Right cardiac atrium (tissue), 5 donors: ENCODE measurements around the gene PVR. TPM values are rescaled to one million over a fixed set of nuclear protein-coding genes. Genes with fewer than 3 reads are reported as not detected.
"Not testable (repeated sequence)": the region's sequence is repeated elsewhere in the genome, so short reads cannot be mapped to it uniquely, and the experiment has no call there.

Source experiments
- ATAC-seq, 2 donors: fragments of 200-7000 bp; cut with Tn5 transposase; one replicate each; pipeline versions ENCODE4 v1.8.0 to v1.9.1; 2020; ENCODE audit warnings: moderate library complexity in 2 of 2, mild to moderate bottlenecking in 1 of 2
- DNase-seq, 3 donors: peaks; one replicate each; pipeline ENCODE4 v3.0.0-alpha.2; 2020
- H3K27ac ChIP-seq: one replicate; pipeline ENCODE4 v1.5.1; 2013; ENCODE audit warnings: mild to moderate bottlenecking, low read length, control low read depth, moderate library complexity
- H3K27me3 ChIP-seq: one replicate; pipeline ENCODE4 v1.6.1; 2013; ENCODE audit not compliant: control insufficient read depth, insufficient read depth
- H3K4me1 ChIP-seq: one replicate; pipeline ENCODE4 v1.6.1; 2013; ENCODE audit warnings: low read length; ENCODE audit not compliant: control insufficient read depth, insufficient read depth
- H3K4me3 ChIP-seq: one replicate; pipeline ENCODE4 v1.5.1; 2013; ENCODE audit warnings: low read length, control low read depth
- H3K9me3 ChIP-seq: one replicate; pipeline ENCODE4 v1.6.1; 2013; ENCODE audit warnings: low read length; ENCODE audit not compliant: control insufficient read depth
- WGBS: extraction: QIAGEN DNeasy Blood & Tissue Kit; methylation state at CpG from one replicate; pipeline ENCODE4 v1.1.7; 2013; 5-methylcytosine and 5-hydroxymethylcytosine counted together
- intact Hi-C, 4 donors: fragments of 100-400 bp; cut with DNase I; formaldehyde crosslinking; loops; one replicate each; pipeline versions ENCODE4 v1.11.0 to v1.14.0; 2022 to 2023
- polyA plus RNA-seq: library from polyadenylated mRNA; stranded (reverse); fragments of 200-250 nt; gene quantifications from one replicate; pipeline ENCODE4 v1.2.3, GENCODE V29; 2013
- total RNA-seq, 4 donors: library from RNA; stranded (reverse); fragmentation: NEBNext Ultra II Directional; extraction: Animal tissue kit (Norgen Biotek cat#: 25700); gene quantifications; one replicate each; pipeline ENCODE4 v1.2.1, GENCODE V29; 2021
- donor health status: healthy with polysubstance abuse.
- donor health status: DM: no; HTN: yes; CAD: no.
- donor health status: DM: no; HTN: no; CAD: no.
- donor health status: DM: no; HTN: yes; CAD: no; lungs with severe emphysema.
- donor health status: DM: yes; HTN: yes; CAD: no.

PVR gene
- total and polyA plus RNA-seq, 5 donors = 25.0 to 44.8 (median 27.3) TPM

DNA sequence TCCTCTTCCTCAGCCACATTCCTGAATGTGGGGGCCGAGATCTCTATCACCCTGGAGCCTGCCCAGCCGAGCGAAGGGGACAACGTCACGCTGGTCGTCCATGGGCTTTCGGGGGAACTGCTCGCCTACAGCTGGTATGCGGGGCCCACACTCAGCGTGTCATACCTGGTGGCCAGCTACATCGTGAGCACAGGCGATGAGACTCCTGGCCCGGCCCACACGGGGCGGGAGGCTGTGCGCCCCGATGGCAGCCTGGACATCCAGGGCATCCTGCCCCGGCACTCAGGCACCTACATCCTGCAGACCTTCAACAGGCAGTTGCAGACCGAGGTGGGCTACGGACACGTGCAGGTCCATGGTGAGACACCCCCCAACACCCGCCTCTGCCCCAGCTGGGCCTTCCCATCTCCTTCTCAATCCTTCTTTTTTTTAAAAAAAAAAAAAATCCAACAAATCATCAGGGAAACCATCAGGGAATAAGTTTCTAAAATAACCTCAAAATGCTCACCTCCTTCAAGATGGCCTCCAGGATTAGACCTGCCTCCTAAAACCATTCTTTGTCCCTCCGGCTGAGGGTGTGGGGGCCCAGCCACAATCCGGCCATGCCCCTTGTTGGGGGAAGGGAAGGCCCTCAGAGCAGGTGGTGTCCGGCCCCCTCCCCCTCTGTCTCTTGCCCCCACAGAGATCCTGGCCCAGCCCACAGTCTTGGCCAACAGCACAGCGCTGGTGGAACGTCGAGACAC lies 59.8 kb downstream of the PVR start:
- DNase-seq (peak in 2 of 3 donors; percentile 24 to 25), ATAC-seq (no peak)
- Histone ChIP-seq H3K9me3 (no peaks in the 10 kb centered on the region), H3K4me3 (no peak overlapping the region), H3K27ac (no peak overlapping the region), H3K4me1 (no peaks in the 10 kb centered on the region), H3K27me3 (no peaks in the 10 kb centered on the region)
- intact Hi-C loops = no loop called here
- 86% methylated on average over 28 of the region's 28 CpGs for WGBS

DNA sequence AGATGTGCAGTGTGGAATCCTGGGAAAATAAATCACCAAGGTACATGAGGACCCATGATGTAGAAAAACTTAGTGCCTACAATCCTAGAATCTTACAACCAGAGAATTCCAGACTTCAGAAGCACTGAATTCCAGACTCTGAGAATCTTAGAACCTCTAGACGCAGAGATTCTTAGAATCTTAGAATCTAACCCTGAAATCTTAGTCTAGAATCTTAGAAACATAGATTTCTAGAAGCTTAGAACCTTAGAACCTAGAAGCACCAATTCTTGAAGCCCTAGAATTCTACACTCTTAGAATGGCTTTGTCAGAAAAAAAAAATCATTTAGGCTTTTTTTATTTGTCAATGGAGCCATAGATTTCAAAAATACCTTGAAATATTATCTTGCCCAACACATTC lies 61.3 kb downstream of the PVR start:
- H3K4me1 ChIP-seq = no peaks in the 10 kb centered on the region
- ATAC-seq = no peak
- no peaks in the 10 kb centered on the region for H3K9me3 ChIP-seq
- intact Hi-C loops = no loop called here
- no peak overlapping the region for H3K27ac ChIP-seq
- no peak for DNase-seq
- H3K27me3 ChIP-seq = no peaks in the 10 kb centered on the region
- no peak overlapping the region for H3K4me3 ChIP-seq
- WGBS = 84% methylated on average over 1 of the region's 1 CpG

DNA sequence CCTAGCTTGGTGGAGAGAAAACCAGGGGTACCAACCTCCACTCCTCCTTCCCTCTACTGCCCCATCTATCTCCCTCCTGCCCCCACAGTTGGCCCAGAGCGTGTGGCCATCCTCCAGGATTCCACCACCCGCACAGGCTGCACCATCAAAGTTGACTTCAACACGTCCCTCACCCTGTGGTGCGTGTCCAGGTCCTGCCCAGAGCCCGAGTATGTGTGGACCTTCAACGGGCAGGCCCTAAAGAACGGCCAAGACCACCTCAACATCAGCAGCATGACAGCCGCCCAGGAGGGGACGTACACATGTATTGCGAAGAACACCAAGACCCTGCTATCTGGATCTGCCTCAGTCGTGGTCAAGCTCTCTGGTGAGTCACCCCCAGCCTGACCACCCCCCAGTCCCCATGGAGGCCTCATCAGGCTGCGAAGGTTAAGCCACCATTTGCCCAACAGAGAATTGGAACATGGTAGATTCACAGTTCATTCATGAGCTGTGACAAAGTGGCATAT lies 61.8 kb downstream of the PVR start:
- no peak overlapping the region for H3K4me3 ChIP-seq
- ATAC-seq (no peak), DNase-seq (peak in 2 of 3 donors; percentile 15 to 18)
- WGBS = 94% methylated on average over 12 of the region's 12 CpGs
- H3K9me3 ChIP-seq = no peaks in the 10 kb centered on the region
- intact Hi-C loops = no loop called here
- H3K4me1 ChIP-seq = no peaks in the 10 kb centered on the region
- H3K27me3 ChIP-seq = no peaks in the 10 kb centered on the region
- H3K27ac ChIP-seq = no peak overlapping the region

DNA sequence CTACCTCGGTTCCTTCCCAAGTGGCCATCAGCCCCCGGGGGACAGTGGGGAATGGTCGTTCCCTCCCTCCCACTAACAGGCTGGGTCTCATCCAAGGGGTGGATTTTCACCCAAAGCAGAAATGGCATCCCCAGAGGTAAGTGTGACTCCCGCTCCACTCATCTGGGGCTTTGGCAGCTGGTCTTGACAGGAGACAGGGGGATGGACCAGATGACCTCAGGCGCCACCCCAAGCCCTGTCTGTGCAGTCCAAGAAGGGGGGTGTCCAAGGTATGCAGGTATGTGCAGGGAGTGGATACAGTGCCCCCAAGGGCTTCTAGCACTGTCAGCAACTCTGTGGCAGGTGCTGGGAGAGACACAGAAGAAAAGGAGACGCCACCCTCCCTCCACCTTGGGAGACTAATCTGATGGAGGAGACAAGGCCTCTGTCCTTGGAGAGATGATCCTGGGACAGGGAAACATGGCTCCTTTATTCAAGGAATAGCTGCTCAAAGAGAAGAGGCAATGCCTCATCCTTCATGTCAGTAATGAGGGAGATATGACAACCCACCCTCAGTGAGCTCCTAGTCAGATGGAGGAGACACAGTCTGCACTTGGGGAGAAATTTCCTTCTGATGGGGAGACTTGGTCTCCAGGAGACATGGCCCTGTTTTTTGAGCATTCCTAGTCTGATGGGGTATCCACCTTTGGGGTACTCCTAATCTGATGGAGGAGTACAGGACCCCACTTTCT lies 63.0 kb downstream of the PVR start:
- DNase-seq (peak in 2 of 3 donors; percentile 10 to 13), ATAC-seq (no peak)
- no peaks in the 10 kb centered on the region for H3K9me3 ChIP-seq
- WGBS = 83% methylated on average over 6 of the region's 6 CpGs
- H3K4me1 ChIP-seq = no peaks in the 10 kb centered on the region
- intact Hi-C loops = no loop called here
- H3K27ac ChIP-seq = no peak overlapping the region
- no peak overlapping the region for H3K4me3 ChIP-seq
- H3K27me3 ChIP-seq = no peaks in the 10 kb centered on the region

DNA sequence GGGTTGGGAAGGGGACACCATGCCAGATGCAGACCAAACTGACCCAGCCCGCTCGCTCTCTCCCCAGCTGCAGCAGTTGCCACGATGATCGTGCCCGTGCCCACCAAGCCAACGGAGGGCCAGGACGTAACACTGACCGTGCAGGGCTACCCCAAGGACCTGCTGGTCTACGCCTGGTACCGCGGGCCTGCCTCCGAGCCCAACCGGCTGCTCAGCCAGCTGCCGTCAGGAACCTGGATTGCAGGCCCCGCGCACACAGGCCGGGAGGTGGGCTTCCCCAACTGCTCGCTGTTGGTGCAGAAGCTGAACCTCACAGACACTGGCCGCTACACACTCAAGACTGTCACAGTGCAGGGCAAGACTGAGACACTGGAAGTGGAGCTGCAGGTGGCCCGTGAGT lies 64.1 kb downstream of the PVR start:
- H3K4me3 ChIP-seq = no peak overlapping the region
- WGBS = 96% methylated on average over 20 of the region's 20 CpGs
- intact Hi-C loops = no loop called here
- no peaks in the 10 kb centered on the region for H3K9me3 ChIP-seq
- H3K4me1 ChIP-seq = no peaks in the 10 kb centered on the region
- H3K27ac ChIP-seq = no peak overlapping the region
- no peaks in the 10 kb centered on the region for H3K27me3 ChIP-seq
- DNase-seq (peak in 1 of 3 donors; percentile 43), ATAC-seq (peak in 1 of 2 donors; percentile 14)

DNA sequence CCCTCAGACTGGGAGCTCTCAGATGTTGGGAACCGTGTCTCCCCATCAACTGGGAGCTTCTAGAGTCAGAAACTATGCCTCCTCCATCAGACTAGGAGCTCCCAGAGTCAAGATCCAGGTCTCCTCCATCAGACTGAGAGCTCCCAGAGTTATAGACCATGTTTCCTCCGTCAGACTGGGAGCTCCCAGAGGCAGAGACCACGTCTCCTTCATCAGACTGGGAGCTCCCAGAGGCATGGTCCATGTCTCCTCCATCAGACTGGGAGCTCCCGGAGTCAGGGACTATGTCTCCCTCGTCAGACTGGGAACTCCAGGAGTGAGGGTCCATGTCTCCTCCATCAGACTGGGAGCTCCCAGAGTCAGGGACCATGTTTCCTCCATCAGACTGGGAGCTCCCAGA lies 65.2 kb downstream of the PVR start:
- WGBS = 81% methylated on average over 5 of the region's 5 CpGs
- no peaks in the 10 kb centered on the region for H3K4me1 ChIP-seq
- H3K9me3 ChIP-seq = no peaks in the 10 kb centered on the region
- intact Hi-C loops = no loop called here
- no peaks in the 10 kb centered on the region for H3K27me3 ChIP-seq
- DNase-seq (peak in 1 of 3 donors; percentile 0), ATAC-seq (no peak)
- no peak overlapping the region for H3K27ac ChIP-seq
- H3K4me3 ChIP-seq = no peak overlapping the region

DNA sequence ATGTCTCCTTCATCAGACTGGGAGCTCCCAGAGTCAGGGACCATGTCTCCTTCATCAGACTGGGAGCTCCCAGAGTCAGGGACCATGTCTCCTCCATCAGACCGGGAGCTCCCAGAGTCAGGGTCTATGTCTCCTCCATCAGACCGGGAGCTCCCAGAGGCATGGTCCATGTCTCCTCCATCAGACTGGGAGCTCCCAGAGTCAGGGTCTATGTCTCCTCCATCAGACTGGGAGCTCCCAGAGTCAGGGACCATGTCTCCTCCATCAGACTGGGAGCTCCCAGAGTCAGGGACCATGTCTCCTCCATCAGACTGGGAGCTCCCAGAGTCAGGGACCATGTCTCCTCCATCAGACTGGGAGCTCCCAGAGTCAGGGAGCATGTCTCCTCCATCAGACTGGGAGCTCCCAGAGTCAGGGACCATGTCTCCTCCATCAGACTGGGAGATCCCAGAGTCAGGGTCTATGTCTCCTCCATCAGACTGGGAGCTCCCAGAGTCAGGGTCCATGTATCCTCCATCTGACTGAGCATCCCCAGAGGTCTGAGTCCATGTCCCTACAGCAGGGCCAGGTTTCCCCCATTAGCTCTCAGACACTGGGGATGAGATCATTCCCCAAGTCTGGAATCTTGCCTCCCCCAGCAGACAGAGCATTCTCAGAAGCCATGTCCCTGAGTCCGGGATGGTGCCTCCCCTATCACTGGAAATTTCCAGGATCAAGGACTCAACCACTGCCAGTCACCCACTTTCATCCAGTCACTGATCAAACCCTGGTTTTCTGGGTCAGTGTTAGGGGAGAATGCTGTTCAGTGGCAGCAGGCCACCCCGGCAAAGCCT lies 65.9 kb downstream of the PVR start:
- 82% methylated on average over 4 of the region's 4 CpGs for WGBS
- DNase-seq, H3K27ac ChIP-seq, intact Hi-C loops, H3K4me1 ChIP-seq, H3K9me3 ChIP-seq, H3K4me3 ChIP-seq, H3K27me3 ChIP-seq, ATAC-seq: not testable (repeated sequence)

DNA sequence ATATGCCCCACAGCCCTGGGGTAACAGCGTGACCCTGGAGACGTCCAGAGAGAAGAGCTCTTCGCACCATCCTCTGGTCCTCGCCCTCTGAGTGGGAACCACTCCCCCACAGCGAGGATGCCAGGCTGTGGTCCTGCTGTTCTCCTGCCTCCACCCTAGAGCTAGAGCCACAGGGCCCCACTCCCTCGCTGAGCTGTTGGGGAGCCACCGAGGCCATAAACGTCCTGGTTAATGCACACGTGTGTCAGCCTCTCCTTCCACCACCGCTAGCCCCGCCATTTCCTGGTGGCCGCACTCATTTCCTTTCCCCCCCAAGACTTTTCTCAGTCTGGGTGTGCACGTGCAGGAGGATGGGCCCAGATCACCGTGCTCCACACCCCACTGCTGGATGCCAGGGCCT lies 66.8 kb downstream of the PVR start:
- Histone ChIP-seq H3K4me3 (no peak overlapping the region), H3K27me3 (no peaks in the 10 kb centered on the region), H3K27ac (no peak overlapping the region), H3K9me3 (no peaks in the 10 kb centered on the region), H3K4me1 (no peaks in the 10 kb centered on the region)
- ATAC-seq = no peak
- 65% methylated on average over 14 of the region's 14 CpGs for WGBS
- intact Hi-C loops = no loop called here
- DNase-seq = peak in 2 of 3 donors; percentile 26 to 36

DNA sequence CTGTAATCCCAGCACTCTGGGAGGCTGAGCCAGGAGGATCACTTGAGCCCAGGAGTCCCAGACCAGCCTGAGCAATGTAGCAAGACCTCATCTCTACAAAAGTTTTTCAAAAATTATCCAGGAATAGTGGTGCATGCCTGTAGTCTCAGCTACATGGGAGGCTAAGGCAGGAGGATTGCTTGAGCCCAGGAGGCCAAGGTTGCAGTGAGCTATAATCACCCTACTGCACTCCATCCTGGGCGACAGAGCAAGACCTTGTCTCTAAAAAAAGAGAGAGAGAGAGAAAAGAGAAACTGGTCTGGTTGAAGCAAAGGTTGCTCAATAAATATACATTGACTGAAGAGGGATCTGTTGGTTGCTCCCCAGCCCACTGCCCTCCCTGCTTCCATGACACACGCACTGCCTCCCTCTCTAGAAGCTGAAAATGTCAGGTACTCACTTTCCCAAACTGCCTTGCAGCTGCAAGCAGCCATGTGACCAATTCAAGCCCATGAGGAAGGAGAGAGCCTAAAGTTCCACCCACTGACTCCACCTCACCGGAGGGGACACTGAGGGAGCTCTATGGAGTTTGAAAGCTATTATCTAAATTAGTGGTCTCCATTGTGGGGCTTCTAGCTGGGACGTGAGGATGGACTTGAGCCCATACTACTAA lies 69.3 kb downstream of the PVR start:
- Histone ChIP-seq H3K27ac (no peak overlapping the region), H3K9me3 (no peaks in the 10 kb centered on the region), H3K4me1 (no peaks in the 10 kb centered on the region), H3K27me3 (no peaks in the 10 kb centered on the region), H3K4me3 (no peak overlapping the region)
- WGBS = 51% methylated on average over 4 of the region's 4 CpGs
- DNase-seq = no peak
- intact Hi-C loops = no loop called here
- no peak for ATAC-seq
